PC-3 (cell line): ENCODE measurements around the gene USP15. TPM values are rescaled to one million over a fixed set of nuclear protein-coding genes. Genes with fewer than 3 reads are reported as not detected.

Source experiments
- ATAC-seq: fragments of 200-7000 bp; cut with Tn5 transposase; 2 replicates; pipeline ENCODE4 v1.9.1; 2020; ENCODE audit warnings: mild to moderate bottlenecking, moderate library complexity
- BruUV-seq: library from RNA; stranded (reverse); fragments of 400-500 nt; replicated peaks from 2 replicates; lab custom pipeline; 2021; lab: Mats Ljungman, UMichigan
- CTCF ChIA-PET: fragments of 300-600 bp; sonication (Branson Sonifier 250); formaldehyde crosslinking; loops from one replicate; lab custom pipeline; 2022; ENCODE audit warnings: antibody characterized with exemption; lab: Charles Lee
- POLR2A ChIA-PET: fragments of 300-600 bp; sonication (Branson Sonifier 250); formaldehyde crosslinking; loops from one replicate; lab custom pipeline; 2022; ENCODE audit warnings: antibody characterized with exemption; ENCODE audit not compliant: unreplicated experiment; lab: Charles Lee
- DNase-seq: peaks from one replicate; pipeline ENCODE4 v3.0.0-alpha.2; 2015
- H2AFZ ChIP-seq: fragments of 300-600 bp; sonication (generic); 2 replicates; pipeline ENCODE4 v1.6.0; 2016; ENCODE audit warnings: antibody characterized with exemption, low read length
- H3F3A ChIP-seq: fragments of 300-600 bp; sonication (generic); one replicate; pipeline ENCODE4 v1.6.0; 2017; ENCODE audit warnings: antibody characterized with exemption, low read length, control low read depth, mild to moderate bottlenecking; ENCODE audit not compliant: unreplicated experiment
- H3K27ac ChIP-seq: fragments of 300-600 bp; sonication (generic); 2 replicates; pipeline ENCODE4 v1.5.1; 2016; ENCODE audit warnings: mild to moderate bottlenecking, low read length
- H3K27me3 ChIP-seq: fragments of 300-600 bp; sonication (generic); 2 replicates; pipeline ENCODE4 v1.6.1; 2016; ENCODE audit warnings: low read length, mixed read lengths
- H3K36me3 ChIP-seq: fragments of 300-600 bp; sonication (generic); 2 replicates; pipeline ENCODE4 v1.6.1; 2016; ENCODE audit warnings: low read depth, mixed run types, low read length, mixed read lengths
- H3K4me1 ChIP-seq: fragments of 300-600 bp; sonication (generic); 2 replicates; pipeline ENCODE4 v1.5.1; 2016; ENCODE audit warnings: low read length; ENCODE audit not compliant: insufficient read depth
- H3K4me2 ChIP-seq: fragments of 300-600 bp; sonication (generic); 2 replicates; pipeline ENCODE4 v1.6.0; 2016; ENCODE audit warnings: low read length
- H3K4me3 ChIP-seq: fragments of 300-600 bp; sonication (generic); 2 replicates; pipeline ENCODE4 v1.5.1; 2016; ENCODE audit warnings: mild to moderate bottlenecking, low read length, mixed read lengths
- H3K79me2 ChIP-seq: fragments of 300-600 bp; sonication (generic); 2 replicates; pipeline ENCODE4 v1.6.1; 2017; ENCODE audit warnings: low read length, mixed read lengths
- H3K9ac ChIP-seq: fragments of 300-600 bp; sonication (generic); 2 replicates; pipeline ENCODE4 v1.6.0; 2016; ENCODE audit warnings: mild to moderate bottlenecking, low read length
- H3K9me2 ChIP-seq: fragments of 300-600 bp; sonication (generic); replicated peaks from 2 replicates; pipeline ENCODE4 v1.6.1; 2016; ENCODE audit warnings: mixed run types, low read length, mixed read lengths
- H3K9me3 ChIP-seq: fragments of 300-600 bp; sonication (generic); 2 replicates; pipeline ENCODE4 v1.6.1; 2016; ENCODE audit warnings: low read length, mixed read lengths
- H4K20me1 ChIP-seq: fragments of 300-600 bp; sonication (generic); 2 replicates; pipeline ENCODE4 v1.6.1; 2016; ENCODE audit warnings: low read length, mixed read lengths
- CTCF ChIP-seq: fragments of 300-600 bp; sonication (generic); conservative IDR thresholded peaks from 2 replicates; pipeline ENCODE4 v1.5.1; 2017; ENCODE audit warnings: antibody characterized with exemption, low read depth, mild to moderate bottlenecking, low read length
- EZH2 ChIP-seq: fragments of 300-600 bp; sonication (generic); IDR thresholded peaks from one replicate; pipeline ENCODE4 v1.6.1; 2017; ENCODE audit warnings: antibody characterized with exemption, mild to moderate bottlenecking, low read length; ENCODE audit not compliant: unreplicated experiment
- EZH2phosphoT487 ChIP-seq: fragments of 300-600 bp; sonication (generic); IDR thresholded peaks from 2 replicates; pipeline ENCODE4 v1.6.1; 2018; ENCODE audit warnings: mild to moderate bottlenecking, antibody characterized with exemption, low read length, borderline replicate concordance
- intact Hi-C: fragments of 100-400 bp; cut with micrococcal nuclease; formaldehyde crosslinking; loops from 2 replicates; pipeline ENCODE4 v1.9.0; 2023
- total RNA-seq: library from RNA; depleted of rRNA; stranded (reverse); fragments of >200 nt; gene quantifications from 2 replicates; pipeline ENCODE4 v1.2.3, GENCODE V29; 2014

Gene USP15
- total RNA-seq, 1 experiment from 2014 or later, result 46.1 TPM

- no peaks in the 10 kb centered on the region for H3F3A ChIP-seq
- H3K9me3 ChIP-seq, result no peaks in the 10 kb centered on the region
- peak; percentile 10 for DNase-seq
- intact Hi-C loops, result no loop called here
- H4K20me1 ChIP-seq, result no peaks in the 10 kb centered on the region
- H3K4me1 ChIP-seq, result no peaks in the 10 kb centered on the region
- ChIA-PET POLR2A (no interaction called here), CTCF (no interaction called here)
- H3K9ac ChIP-seq, result no peak overlapping the region
- no TSS peak for BruUV-seq
- H3K4me3 ChIP-seq, result no peak overlapping the region
- no peaks in the 10 kb centered on the region for H3K79me2 ChIP-seq
- no peaks in the 10 kb centered on the region for H3K36me3 ChIP-seq
- H3K4me2 ChIP-seq, result no peak overlapping the region
- no peak for TF ChIP-seq EZH2
- no peak for TF ChIP-seq CTCF
- TF ChIP-seq EZH2phosphoT487, result no peak
- H3K9me2 ChIP-seq, result no peaks in the 10 kb centered on the region
- no peaks in the 10 kb centered on the region for H3K27me3 ChIP-seq
- no peak overlapping the region for H3K27ac ChIP-seq
- ATAC-seq, result no peak
- no peak overlapping the region for H2AFZ ChIP-seq
Measured at GRCh38 chr12:62248873-62249272, 11.3 kb upstream of the USP15 start.

GRCh38 chr12:62249419-62249818 lies 10.8 kb upstream of the USP15 start:
- Histone ChIP-seq H3K27ac (no peak overlapping the region), H3K4me3 (no peak overlapping the region), H3K9ac (no peak overlapping the region), H3K9me3 (no peaks in the 10 kb centered on the region), H4K20me1 (no peaks in the 10 kb centered on the region), H3K4me2 (no peak overlapping the region), H3K9me2 (no peaks in the 10 kb centered on the region), H3K27me3 (no peaks in the 10 kb centered on the region), H3F3A (no peaks in the 10 kb centered on the region), H3K36me3 (no peaks in the 10 kb centered on the region), H3K4me1 (no peaks in the 10 kb centered on the region), H2AFZ (no peak overlapping the region), H3K79me2 (no peaks in the 10 kb centered on the region)
- ChIA-PET POLR2A (no interaction called here), CTCF (no interaction called here)
- DNase-seq (no peak), ATAC-seq (no peak)
- no TSS peak for BruUV-seq
- no peak for TF ChIP-seq EZH2
- no peak for TF ChIP-seq CTCF
- no peak for TF ChIP-seq EZH2phosphoT487
- intact Hi-C loops, result no loop called here

- intact Hi-C loops, result no loop called here
- POLR2A ChIA-PET, result no interaction called here
- H3K4me3 ChIP-seq, result no peak overlapping the region
Measured at GRCh38 chr12:62250671-62251608, 9.3 kb upstream of the USP15 start.

More at GRCh38 chr12:62250671-62251608, 9.3 kb upstream of the USP15 start:
- Histone ChIP-seq H2AFZ (no peak overlapping the region), H3K27ac (no peak overlapping the region), H3K9me3 (no peaks in the 10 kb centered on the region), H3K4me1 (no peaks in the 10 kb centered on the region), H3K36me3 (no peaks in the 10 kb centered on the region), H3K4me2 (no peak overlapping the region), H3K9me2 (no peaks in the 10 kb centered on the region), H3K27me3 (no peaks in the 10 kb centered on the region), H3K9ac (no peak overlapping the region), H3F3A (no peaks in the 10 kb centered on the region), H4K20me1 (no peaks in the 10 kb centered on the region), H3K79me2 (no peaks in the 10 kb centered on the region)
- no peak for TF ChIP-seq EZH2phosphoT487
- no peak for TF ChIP-seq EZH2
- no peak for TF ChIP-seq CTCF
- no TSS peak for BruUV-seq
- no peak for DNase-seq
- CTCF ChIA-PET, result no interaction called here
- no peak for ATAC-seq
